ENCODE data around the gene LRRN3.
"Not testable (repeated sequence)": the region's sequence is repeated elsewhere in the genome, so short reads cannot be mapped to it uniquely, and the experiment has no call there.

LRRN3 gene

GRCh38 chr7:111090846-111091245 is at the start of gene LRRN3:
LRRN3 (plus strand) TSS chr7:111091127; CDS start chr7:111122773, 31,646 bp downstream.
- DNase-seq: peak; percentile 60

GRCh38 chr7:111041577-111041976 is 49.4 kb upstream of the LRRN3 start:
- DNase-seq: peak; percentile 9

DNA sequence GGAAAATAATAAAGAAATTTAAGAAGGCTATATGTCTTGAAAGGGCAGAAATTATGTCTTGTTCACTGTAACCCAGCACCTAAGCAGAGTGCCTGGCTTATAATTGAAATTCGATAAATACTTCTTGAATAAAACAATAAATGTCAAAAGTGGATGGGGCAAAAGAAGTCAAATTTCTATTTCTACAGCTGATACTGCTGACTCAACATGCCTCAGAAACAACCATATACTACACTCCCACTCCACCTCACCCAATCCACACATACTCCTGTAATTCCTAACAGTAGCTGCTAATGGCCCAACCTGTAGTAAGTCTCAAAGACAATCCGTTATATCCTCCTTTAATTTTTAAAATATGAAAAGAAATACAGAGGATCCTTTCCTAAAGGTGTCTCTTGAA is 48.1 kb upstream of the LRRN3 start:
- DNase-seq: no peak

DNA sequence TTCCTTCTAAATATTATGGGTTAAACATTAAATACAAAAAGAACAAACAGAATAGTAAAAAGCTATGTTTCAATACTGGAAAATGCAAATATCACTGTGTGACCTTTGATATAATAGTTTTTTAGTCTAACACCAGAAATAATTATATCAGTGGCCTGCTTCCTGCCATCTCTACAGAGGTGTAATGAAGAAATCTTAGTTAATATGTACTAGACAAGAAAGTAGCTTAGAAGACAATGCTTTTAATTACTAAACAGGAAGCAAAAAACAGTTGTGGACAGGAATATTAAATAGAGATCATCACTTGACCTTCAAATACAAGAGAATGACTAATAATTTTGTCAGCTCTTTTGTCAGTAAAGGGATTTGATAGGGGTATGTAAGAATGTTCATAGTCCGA is 47.4 kb upstream of the LRRN3 start:
- no peak for DNase-seq

DNA sequence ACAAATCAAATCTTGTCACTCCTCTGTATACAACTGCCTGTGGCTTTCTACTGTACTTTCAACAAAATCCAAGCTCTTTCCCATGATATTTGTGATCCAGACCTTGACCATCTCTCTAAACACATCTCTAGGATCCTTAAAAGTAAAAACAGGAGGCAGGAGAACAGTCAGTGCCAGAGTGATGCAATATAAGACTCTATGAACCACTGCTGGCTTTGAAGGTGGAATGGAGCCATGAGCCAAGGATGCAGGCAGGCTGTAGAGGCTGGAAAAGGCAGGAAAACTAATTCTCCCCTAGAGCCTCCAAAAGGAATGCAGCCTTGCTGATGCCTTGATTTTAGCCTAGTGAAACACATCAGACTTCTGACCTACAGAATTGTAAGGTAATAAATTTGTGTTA is 45.5 kb upstream of the LRRN3 start:
- no peak for DNase-seq

GRCh38 chr7:111047595-111047994 is 43.3 kb upstream of the LRRN3 start:
- no peak for DNase-seq

DNA sequence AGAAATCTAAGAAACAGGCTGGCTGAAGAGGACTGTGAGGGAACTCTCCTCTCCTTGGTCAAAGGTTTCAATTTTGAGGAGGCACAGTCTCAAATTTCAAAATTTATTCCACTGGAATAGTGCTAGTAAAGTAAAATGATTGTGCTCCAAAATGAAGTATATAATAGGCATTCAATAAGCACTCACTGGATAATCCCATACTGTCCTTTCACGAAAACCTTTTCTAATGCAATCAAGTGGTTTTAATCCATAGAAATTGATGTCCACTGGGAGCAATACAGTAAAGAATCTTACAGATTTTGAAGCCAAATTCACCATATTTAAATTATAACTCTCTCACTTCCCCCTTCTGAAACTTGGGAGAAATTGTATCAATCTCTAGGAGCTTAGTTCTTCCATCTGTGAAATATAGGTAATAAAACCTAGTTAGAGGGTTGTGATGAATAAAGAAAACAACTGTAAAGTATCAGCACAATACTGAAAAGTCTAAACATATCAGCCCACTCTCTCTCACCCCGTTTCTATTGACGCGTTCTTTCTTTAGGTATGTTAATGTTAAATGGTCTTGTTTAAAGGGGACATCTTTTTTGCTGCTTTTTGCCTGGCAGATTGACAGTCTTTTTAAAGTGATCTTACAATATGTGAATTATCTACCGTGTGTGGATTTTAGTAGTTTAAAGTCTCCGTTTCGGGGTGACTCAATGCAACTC is 40.8 kb upstream of the LRRN3 start:
- no peak for DNase-seq

- no peak for DNase-seq
Measured at GRCh38 chr7:111050875-111051416, 40.0 kb upstream of the LRRN3 start.

GRCh38 chr7:111051832-111052231 is 39.1 kb upstream of the LRRN3 start:
- DNase-seq: no peak

GRCh38 chr7:111053035-111053434 is 37.9 kb upstream of the LRRN3 start:
- no peak for DNase-seq

- no peak for DNase-seq
Measured at GRCh38 chr7:111056371-111056770, 34.6 kb upstream of the LRRN3 start.

- DNase-seq: no peak
Measured at GRCh38 chr7:111057066-111057465, 33.9 kb upstream of the LRRN3 start.

DNA sequence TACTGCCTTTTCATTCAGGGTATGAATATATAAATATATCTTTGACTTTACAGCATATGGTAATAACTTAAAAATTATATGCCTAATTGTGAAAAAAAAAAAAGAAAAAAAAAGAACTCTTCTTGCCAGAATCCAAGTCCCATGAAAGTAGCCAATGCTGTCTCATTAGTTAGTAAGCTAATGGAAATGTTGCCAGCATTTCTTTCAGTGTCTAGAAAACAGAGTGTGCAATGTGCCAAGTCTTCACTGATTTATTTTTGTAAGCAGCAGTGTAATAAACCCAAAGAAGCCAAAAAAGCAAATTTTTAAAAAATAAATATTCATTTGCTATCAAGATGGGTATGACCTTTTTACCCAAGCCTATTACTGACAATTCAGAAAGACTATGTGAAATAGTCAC is 31.1 kb upstream of the LRRN3 start:
- no peak for DNase-seq

DNA sequence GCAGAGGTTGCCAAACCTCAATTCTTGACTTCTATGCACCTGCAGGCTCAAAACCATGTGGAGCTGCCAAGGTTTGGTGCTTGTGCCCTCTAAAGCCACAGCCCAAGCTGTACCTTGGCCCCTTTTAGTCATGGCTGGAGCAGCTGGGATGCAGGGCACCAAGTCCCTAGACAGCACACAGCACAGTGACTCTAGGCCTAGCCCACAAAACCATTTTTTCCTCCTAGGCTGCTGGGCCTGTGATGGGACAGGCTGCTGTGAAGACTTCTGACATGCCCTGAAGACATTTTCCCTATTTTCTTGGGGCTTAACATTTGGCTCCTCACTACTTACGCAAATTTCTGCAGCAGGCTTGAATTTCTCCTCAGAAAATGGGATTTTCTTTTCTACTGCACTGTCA is 27.8 kb upstream of the LRRN3 start:
- DNase-seq: no peak

GRCh38 chr7:111067251-111067650 is 23.7 kb upstream of the LRRN3 start:
- no peak for DNase-seq

- no peak for DNase-seq
Measured at GRCh38 chr7:111067682-111068081, 23.2 kb upstream of the LRRN3 start.

DNA sequence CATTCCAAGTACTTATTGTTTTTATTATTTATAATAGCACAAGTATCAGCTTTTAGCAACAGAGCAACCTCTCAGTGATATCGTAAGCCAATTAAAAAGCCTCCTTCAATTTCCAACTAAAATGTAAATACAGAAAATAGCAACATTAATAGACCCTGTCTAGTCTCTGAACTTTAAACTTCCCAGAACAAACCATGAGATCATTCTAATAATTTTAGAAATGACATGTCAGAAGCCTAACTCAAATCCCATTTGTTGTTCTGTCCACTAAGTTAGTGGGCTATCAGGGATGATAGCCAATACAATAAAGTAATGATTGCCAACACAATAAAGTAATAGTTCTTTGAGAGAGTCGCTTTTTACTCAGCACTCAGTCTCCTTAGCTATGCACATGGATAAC is 22.3 kb upstream of the LRRN3 start:
- DNase-seq: no peak

DNA sequence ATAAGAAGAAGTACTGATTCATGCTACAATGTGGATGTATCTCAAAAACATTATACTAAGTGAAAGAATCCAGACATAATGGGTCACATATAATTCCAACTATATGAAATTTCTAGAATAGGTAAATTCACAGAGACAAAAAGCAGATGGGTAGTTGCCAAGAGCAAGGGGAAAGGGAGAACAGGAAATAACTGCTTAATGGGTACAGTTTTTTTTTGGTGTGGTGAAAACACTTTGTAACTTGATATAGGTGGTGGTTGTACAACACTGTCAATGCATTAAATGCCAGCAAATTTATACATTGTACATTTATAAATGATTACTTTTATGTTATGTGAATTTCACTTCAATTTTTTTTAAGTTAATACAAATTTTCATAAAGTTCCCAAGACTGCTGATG is 19.4 kb upstream of the LRRN3 start:
- no peak for DNase-seq

DNA sequence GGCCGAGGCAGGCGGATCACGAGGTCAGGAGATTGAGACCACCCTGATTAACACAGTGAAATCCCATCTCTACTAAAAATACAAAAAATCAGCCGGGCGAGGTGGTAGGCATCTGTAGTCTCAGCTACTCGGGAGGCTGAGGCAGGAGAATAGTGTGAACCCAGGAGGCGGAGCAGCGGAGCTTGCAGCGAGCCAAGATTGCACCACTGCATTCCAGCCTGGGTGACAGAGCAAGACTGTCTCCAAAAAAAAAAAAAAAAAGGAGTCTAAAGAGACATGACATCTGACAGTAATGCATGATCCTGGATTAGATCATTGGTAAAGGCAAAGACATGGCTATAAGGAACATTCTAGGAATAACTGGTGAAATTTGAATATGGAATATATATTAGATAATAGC is 18.3 kb upstream of the LRRN3 start:
- DNase-seq: not testable (repeated sequence)

DNA sequence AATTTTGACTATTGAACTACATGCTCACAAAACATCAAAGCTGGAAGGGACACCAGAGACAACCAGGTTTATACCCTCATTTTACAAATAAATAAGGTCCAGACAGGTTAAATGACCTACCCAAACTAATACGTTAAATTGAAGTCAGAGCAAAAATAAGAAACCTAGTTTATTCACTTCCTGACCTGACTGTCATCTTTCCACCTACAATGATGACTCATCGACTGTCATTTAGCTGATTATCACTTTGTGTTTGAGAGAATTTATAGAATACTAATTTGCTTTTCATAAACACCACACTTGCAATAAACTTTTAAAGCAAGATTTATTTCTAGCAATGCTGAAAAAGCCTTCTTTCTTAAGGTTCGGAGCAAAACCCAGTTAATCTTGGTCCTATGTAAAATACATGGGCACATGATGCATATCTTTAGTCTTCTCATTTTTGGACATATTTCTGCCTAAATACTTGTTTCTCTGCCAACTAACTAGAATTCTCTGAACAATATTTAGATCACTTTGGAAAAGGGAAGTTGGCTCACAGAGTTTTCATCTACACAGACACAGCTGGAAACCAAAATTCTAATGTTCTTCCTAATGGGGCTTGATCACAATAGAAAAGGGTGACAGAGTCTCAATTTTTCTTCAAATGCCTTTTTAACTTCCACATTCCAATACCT is 16.7 kb upstream of the LRRN3 start:
- no peak for DNase-seq

GRCh38 chr7:111074748-111075146 is 16.2 kb upstream of the LRRN3 start:
- DNase-seq: no peak

- DNase-seq: no peak
Measured at GRCh38 chr7:111075498-111075897, 15.4 kb upstream of the LRRN3 start.

GRCh38 chr7:111076205-111076604 is 14.7 kb upstream of the LRRN3 start:
- DNase-seq: peak; percentile 46

DNA sequence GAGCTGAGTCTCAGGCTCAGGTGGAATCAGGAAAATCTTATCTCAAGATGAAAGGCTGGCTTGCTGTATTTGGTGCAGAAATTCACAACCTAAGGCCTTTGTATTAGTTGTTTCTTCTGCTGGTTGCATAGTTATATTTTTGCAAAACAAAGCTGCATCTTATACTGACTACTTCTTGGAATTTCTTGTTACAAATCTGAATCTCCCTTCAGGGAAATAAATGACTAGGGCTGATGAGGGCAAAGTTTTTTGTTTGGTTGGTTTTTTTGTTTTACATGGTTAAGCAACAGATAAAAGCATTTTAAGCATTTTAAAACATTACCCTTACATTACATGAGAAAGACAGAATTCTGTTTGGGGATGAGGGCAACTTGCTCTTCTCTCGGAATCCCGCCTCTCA is 13.9 kb upstream of the LRRN3 start:
- DNase-seq: no peak
